PC-9 (cell line): Measurements from ENCODE around the gene ACBD6. TPM values are rescaled to one million over a fixed set of nuclear protein-coding genes. Genes with fewer than 3 reads are reported as not detected.

Experiments used
- BruUV-seq: library from RNA; stranded (reverse); fragments of 400-500 nt; replicated peaks from 2 replicates; lab custom pipeline; 2021; lab: Mats Ljungman, UMichigan
- CTCF ChIA-PET: fragments of 300-600 bp; sonication (Branson Sonifier 250); formaldehyde crosslinking; loops from one replicate; lab custom pipeline; 2022; ENCODE audit warnings: antibody characterized with exemption; lab: Charles Lee
- POLR2A ChIA-PET: fragments of 300-600 bp; sonication (Branson Sonifier 250); formaldehyde crosslinking; loops from one replicate; lab custom pipeline; 2022; ENCODE audit warnings: antibody characterized with exemption; ENCODE audit not compliant: unreplicated experiment; lab: Charles Lee
- DNase-seq, 2 experiments: peaks; one replicate each; pipeline versions ENCODE4 v3.0.0 to v3.0.0-alpha.2; 2015 to 2022; ENCODE audit warnings: mixed read lengths in 1 of 2
- H2AFZ ChIP-seq: fragments of 200-600 bp; sonication (generic); 2 replicates; pipeline ENCODE4 v1.8.1; 2017; ENCODE audit warnings: antibody characterized with exemption
- H3F3A ChIP-seq: fragments of 200-600 bp; sonication (generic); 2 replicates; pipeline ENCODE4 v1.8.1; 2017; ENCODE audit warnings: antibody characterized with exemption, mild to moderate bottlenecking, low read depth; ENCODE audit not compliant: insufficient read depth
- H3K27ac ChIP-seq: fragments of 200-600 bp; sonication (generic); 2 replicates; pipeline ENCODE4 v1.6.1; 2016; ENCODE audit warnings: mixed run types
- H3K27me3 ChIP-seq: fragments of 200-600 bp; sonication (generic); 2 replicates; pipeline ENCODE4 v1.6.1; 2016; ENCODE audit warnings: low read depth, mixed run types; ENCODE audit not compliant: insufficient read depth
- H3K36me3 ChIP-seq: fragments of 200-600 bp; sonication (generic); 2 replicates; pipeline ENCODE4 v1.6.1; 2016; ENCODE audit warnings: low read depth, mixed run types
- H3K4me1 ChIP-seq: fragments of 200-600 bp; sonication (generic); replicated peaks from 2 replicates; pipeline ENCODE4 v1.6.1; 2016; ENCODE audit warnings: mixed run types; ENCODE audit not compliant: insufficient read depth
- H3K4me2 ChIP-seq: fragments of 200-600 bp; sonication (generic); 2 replicates; pipeline ENCODE4 v1.6.1; 2017; ENCODE audit warnings: mixed run types
- H3K4me3 ChIP-seq: fragments of 200-600 bp; sonication (generic); 2 replicates; pipeline ENCODE4 v1.6.1; 2016; ENCODE audit warnings: mixed run types
- H3K79me2 ChIP-seq: fragments of 200-600 bp; sonication (generic); 2 replicates; pipeline ENCODE4 v1.6.1; 2017; ENCODE audit warnings: low read depth, mixed run types
- H3K9me2 ChIP-seq: fragments of 200-600 bp; sonication (generic); 2 replicates; pipeline ENCODE4 v1.8.1; 2017; ENCODE audit warnings: mild to moderate bottlenecking; ENCODE audit not compliant: insufficient read depth
- H3K9me3 ChIP-seq: fragments of 200-600 bp; sonication (generic); 2 replicates; pipeline ENCODE4 v1.8.1; 2016; ENCODE audit warnings: low read depth; ENCODE audit not compliant: insufficient read depth
- H4K20me1 ChIP-seq: fragments of 200-600 bp; sonication (generic); 2 replicates; pipeline ENCODE4 v1.8.1; 2017; ENCODE audit not compliant: insufficient read depth
- EZH2 ChIP-seq: fragments of 200-600 bp; sonication (generic); IDR thresholded peaks from 2 replicates; pipeline ENCODE4 v1.8.0; 2017; ENCODE audit warnings: antibody characterized with exemption, low read depth
- intact Hi-C: fragments of 100-400 bp; cut with micrococcal nuclease; formaldehyde crosslinking; loops from one replicate; pipeline ENCODE4 v1.10.0; 2022; ENCODE audit not compliant: unreplicated experiment
- total RNA-seq: library from RNA; stranded (reverse); gene quantifications from 2 replicates; pipeline ENCODE4 v1.2.3, GENCODE V29; 2021
- TF ChIP-seq, protein P1 (sequence below): fragments of 200-600 bp; sonication (generic); conservative IDR thresholded peaks from 2 replicates; pipeline ENCODE4 v1.6.1; 2017; ENCODE audit warnings: mixed run types, antibody characterized with exemption, mild to moderate bottlenecking, moderate library complexity

ACBD6 gene
- total RNA-seq, 1 experiment from 2014 or later: 61.0 TPM

DNA sequence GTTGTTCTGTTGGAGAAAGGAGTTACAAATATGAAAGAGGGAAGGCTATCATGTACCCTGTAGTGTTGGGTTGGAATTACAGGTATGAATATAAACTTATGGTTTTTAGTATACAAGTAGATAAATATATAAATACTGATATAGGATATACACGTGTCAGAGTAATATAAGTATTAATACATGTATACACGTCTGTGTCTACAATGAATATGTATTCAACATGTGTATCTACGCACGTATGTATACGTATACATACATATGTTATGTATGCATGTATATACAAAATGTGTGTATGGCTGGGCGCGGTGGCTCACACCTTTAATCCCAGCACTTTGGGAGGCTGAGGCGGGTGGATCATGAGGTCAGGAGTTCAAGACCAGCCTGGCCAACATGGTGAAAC, 17.9 kb downstream of the ACBD6 start:
- Histone ChIP-seq H3K79me2 (no peaks in the 10 kb centered on the region), H3K36me3 (peaks cover 19% of the 10 kb centered on the region), H3F3A (peaks cover 7% of the 10 kb centered on the region; the same call in 1 of the 2 replicates), H2AFZ (no peak overlapping the region), H4K20me1 (peaks cover 3% of the 10 kb centered on the region; the same call in 1 of the 2 replicates), H3K4me3 (no peak overlapping the region), H3K9me3 (no peaks in the 10 kb centered on the region), H3K9me2 (no peaks in the 10 kb centered on the region), H3K27ac (no peak overlapping the region), H3K4me1 (no peaks in the 10 kb centered on the region), H3K27me3 (no peaks in the 10 kb centered on the region), H3K4me2 (no peak overlapping the region)
- POLR2A ChIA-PET: no interaction called here
- intact Hi-C loops: loop anchor here (5.0 kb wide), 1 partner anchor 232 kb away; no protein-coding TSS in a partner anchor
- no peak for TF ChIP-seq EZH2
- TF ChIP-seq, protein P1, sequence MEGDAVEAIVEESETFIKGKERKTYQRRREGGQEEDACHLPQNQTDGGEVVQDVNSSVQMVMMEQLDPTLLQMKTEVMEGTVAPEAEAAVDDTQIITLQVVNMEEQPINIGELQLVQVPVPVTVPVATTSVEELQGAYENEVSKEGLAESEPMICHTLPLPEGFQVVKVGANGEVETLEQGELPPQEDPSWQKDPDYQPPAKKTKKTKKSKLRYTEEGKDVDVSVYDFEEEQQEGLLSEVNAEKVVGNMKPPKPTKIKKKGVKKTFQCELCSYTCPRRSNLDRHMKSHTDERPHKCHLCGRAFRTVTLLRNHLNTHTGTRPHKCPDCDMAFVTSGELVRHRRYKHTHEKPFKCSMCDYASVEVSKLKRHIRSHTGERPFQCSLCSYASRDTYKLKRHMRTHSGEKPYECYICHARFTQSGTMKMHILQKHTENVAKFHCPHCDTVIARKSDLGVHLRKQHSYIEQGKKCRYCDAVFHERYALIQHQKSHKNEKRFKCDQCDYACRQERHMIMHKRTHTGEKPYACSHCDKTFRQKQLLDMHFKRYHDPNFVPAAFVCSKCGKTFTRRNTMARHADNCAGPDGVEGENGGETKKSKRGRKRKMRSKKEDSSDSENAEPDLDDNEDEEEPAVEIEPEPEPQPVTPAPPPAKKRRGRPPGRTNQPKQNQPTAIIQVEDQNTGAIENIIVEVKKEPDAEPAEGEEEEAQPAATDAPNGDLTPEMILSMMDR: no peak
- CTCF ChIA-PET: no interaction called here
- DNase-seq: no peak
- no TSS peak for BruUV-seq

- POLR2A ChIA-PET: interaction anchor here (0.6 kb wide), 1 partner anchor 20 kb away, joined by 3 read pairs; the partner anchor contains the start of gene ACBD6
- no TSS peak for BruUV-seq
- CTCF ChIA-PET: no interaction called here
- H3K9me2 ChIP-seq: no peaks in the 10 kb centered on the region
- no peak overlapping the region for H2AFZ ChIP-seq
- H3K79me2 ChIP-seq: no peaks in the 10 kb centered on the region
- no peaks in the 10 kb centered on the region for H3K9me3 ChIP-seq
- TF ChIP-seq, protein P1: peak; percentile 83
- TF ChIP-seq EZH2: no peak
- no peak overlapping the region for H3K4me3 ChIP-seq
- no peak overlapping the region for H3K27ac ChIP-seq
- no peaks in the 10 kb centered on the region for H3K27me3 ChIP-seq
- peaks cover 7% of the 10 kb centered on the region; the same call in 1 of the 2 replicates for H3F3A ChIP-seq
- H3K4me1 ChIP-seq: no peaks in the 10 kb centered on the region
- peak overlapping the region; percentile 6; the same call in 1 of the 2 replicates for H3K4me2 ChIP-seq
- H4K20me1 ChIP-seq: peaks cover 13% of the 10 kb centered on the region
- H3K36me3 ChIP-seq: peaks cover 13% of the 10 kb centered on the region; the same call in 1 of the 2 replicates
- DNase-seq: peak in 1 of 2 experiments; percentile 45
- intact Hi-C loops: loop anchor here (1.0 to 5.0 kb wide), 3 partner anchors 230 to 776 kb away; no protein-coding TSS in a partner anchor
Measured at GRCh38 chr1:180482425-180483275, 19.7 kb downstream of the ACBD6 start.

DNA sequence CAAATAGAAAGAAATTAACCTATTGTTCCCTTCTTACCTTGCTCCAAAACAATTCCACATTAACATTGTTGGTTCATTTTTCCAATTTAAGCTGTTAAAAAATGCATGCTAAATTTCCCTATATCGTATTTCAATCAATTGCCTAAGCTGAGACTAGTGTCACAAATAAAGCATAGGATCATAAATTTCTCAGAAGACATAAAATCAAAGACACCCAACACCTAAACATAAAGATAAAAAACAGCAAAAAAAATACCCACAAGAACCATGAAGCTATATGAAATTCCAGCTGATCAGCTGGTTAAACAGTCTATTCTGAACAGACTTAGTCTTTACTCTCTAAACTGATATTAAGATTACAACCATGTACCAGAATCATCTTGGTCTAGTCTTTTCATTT, 32.3 kb downstream of the ACBD6 start:
- no peaks in the 10 kb centered on the region for H3F3A ChIP-seq
- no peaks in the 10 kb centered on the region for H3K9me2 ChIP-seq
- H3K4me1 ChIP-seq: no peaks in the 10 kb centered on the region
- H3K4me2 ChIP-seq: no peak overlapping the region
- peaks cover 9% of the 10 kb centered on the region; the same call in 1 of the 2 replicates for H4K20me1 ChIP-seq
- no peaks in the 10 kb centered on the region for H3K9me3 ChIP-seq
- POLR2A ChIA-PET: no interaction called here
- no peak overlapping the region for H2AFZ ChIP-seq
- TF ChIP-seq, protein P1: no peak
- no peak for TF ChIP-seq EZH2
- no peak for DNase-seq
- peaks cover 10% of the 10 kb centered on the region for H3K79me2 ChIP-seq
- H3K27ac ChIP-seq: no peak overlapping the region
- CTCF ChIA-PET: no interaction called here
- intact Hi-C loops: no loop called here
- no peaks in the 10 kb centered on the region for H3K27me3 ChIP-seq
- no peak overlapping the region for H3K4me3 ChIP-seq
- no peaks in the 10 kb centered on the region for H3K36me3 ChIP-seq
- BruUV-seq: no TSS peak
